Measurements from ENCODE around the gene RPL22. TPM values are rescaled to one million over a fixed set of nuclear protein-coding genes. Genes with fewer than 3 reads are reported as not detected.

Gene RPL22
- polyA plus RNA-seq, 2 donors = 360 to 588 TPM

DNA sequence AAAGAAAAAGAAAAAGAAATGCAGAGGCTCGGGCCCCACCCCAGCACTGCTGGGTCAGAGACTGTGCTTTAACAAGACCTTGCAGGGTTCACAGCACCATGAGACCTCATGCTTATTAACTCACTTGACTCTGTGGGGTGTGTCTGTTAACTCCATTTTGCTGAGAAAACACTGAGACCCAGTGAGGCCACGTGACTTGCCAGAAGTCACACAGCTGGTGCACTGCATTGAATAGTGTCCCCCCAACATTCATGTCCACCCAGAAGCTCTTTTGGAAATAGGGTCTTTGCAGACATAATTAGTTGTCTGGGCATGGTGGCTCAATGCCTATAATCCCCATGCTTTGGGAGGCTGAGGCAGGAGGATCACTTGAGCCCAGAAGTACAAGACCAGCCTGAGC, 59.0 kb downstream of the RPL22 start:
- H3K4me1 ChIP-seq (ENCODE audit: control insufficient read depth in 2 of 2, insufficient read depth in 2 of 2, low read length in 1 of 2) = no peaks in the 10 kb centered on the region
- no peaks in the 10 kb centered on the region for H3K36me3 ChIP-seq (ENCODE audit: control insufficient read depth in 2 of 2, insufficient read depth in 2 of 2, low read length in 1 of 2)
- no peaks in the 10 kb centered on the region for H3K9me3 ChIP-seq (ENCODE audit: control insufficient read depth in 2 of 2, insufficient read depth in 1 of 2, low read depth in 1 of 2, low read length in 1 of 2)
- H3K4me3 ChIP-seq (ENCODE audit: low read depth in 1 of 2, low read length in 2 of 2) = no peak overlapping the region
- 78 to 83% methylated on average over 2 of the region's 2 CpGs for WGBS, 2 donors
- no peaks in the 10 kb centered on the region for H3K27me3 ChIP-seq (ENCODE audit: control insufficient read depth in 1 of 2, insufficient read depth in 2 of 2, low read length in 2 of 2)
- no peak overlapping the region for H3K27ac ChIP-seq (ENCODE audit: low read depth in 2 of 2, low read length in 1 of 2)

DNA sequence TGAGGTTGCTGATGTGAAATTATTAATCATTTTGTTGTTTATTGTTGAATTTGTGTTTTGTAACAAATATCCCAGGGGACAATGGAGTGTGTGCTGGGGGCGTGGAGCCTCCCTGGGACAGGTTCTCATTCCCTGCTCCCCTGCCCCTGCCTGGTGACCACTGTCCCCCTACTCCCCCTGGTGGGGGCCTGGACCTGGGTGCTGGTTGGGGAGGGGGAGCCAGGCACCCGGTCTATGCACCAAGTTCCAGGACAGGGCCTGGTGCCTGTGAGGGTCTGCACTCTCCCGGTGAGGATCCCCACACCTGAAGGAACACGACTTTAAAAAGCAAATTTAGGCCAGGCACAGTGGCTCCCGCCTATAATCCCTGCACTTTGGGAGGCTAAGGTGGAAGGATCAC, 61.6 kb downstream of the RPL22 start:
- no peaks in the 10 kb centered on the region for H3K27me3 ChIP-seq (ENCODE audit: control insufficient read depth in 1 of 2, insufficient read depth in 2 of 2, low read length in 2 of 2)
- no peak overlapping the region for H3K4me3 ChIP-seq (ENCODE audit: low read depth in 1 of 2, low read length in 2 of 2)
- no peaks in the 10 kb centered on the region for H3K9me3 ChIP-seq (ENCODE audit: control insufficient read depth in 2 of 2, insufficient read depth in 1 of 2, low read depth in 1 of 2, low read length in 1 of 2)
- no peaks in the 10 kb centered on the region for H3K4me1 ChIP-seq (ENCODE audit: control insufficient read depth in 2 of 2, insufficient read depth in 2 of 2, low read length in 1 of 2)
- WGBS, 2 donors = 70 to 74% methylated on average over 5 of the region's 5 CpGs
- no peak overlapping the region for H3K27ac ChIP-seq (ENCODE audit: low read depth in 2 of 2, low read length in 1 of 2)
- peaks cover 0 to 2% of the 10 kb centered on the region in 2 donors for H3K36me3 ChIP-seq (ENCODE audit: control insufficient read depth in 2 of 2, insufficient read depth in 2 of 2, low read length in 1 of 2)

DNA sequence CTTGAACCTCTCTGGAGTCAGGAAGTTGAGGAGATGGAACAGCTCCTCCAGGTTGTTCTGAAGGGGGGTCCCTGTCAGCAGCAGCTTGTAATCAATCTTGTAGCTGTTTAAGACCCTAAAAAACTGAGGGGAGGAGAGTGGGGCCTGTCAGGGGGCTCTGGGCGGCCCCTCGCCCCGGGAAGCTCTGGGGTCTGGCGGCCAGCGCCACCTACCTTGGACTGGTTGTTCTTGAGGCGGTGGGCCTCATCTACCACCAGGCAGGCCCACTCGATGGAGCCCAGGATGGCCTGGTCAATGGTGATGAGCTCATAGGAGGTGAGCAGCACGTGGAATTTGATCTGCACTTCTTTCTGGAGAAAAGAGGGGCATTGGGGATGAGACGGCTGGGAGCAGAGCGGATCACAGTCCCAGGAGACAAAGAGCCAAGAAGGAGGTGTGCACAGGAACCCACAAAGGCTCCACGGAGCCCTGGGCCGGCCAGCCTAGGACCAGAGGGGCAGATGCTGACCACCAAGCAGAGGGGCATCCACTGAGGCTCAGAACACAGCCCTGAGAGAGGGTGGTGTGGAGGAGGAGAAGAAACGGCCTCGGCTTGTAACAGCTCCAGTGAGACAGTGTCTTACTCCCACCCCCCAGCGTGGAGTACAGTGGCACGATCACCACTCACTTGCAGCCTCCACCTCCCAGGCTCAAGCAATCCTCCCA, 62.7 kb downstream of the RPL22 start:
- no peaks in the 10 kb centered on the region for H3K27me3 ChIP-seq (ENCODE audit: control insufficient read depth in 1 of 2, insufficient read depth in 2 of 2, low read length in 2 of 2)
- no peaks in the 10 kb centered on the region for H3K9me3 ChIP-seq (ENCODE audit: control insufficient read depth in 2 of 2, insufficient read depth in 1 of 2, low read depth in 1 of 2, low read length in 1 of 2)
- no peaks in the 10 kb centered on the region for H3K4me1 ChIP-seq (ENCODE audit: control insufficient read depth in 2 of 2, insufficient read depth in 2 of 2, low read length in 1 of 2)
- no peak overlapping the region for H3K27ac ChIP-seq (ENCODE audit: low read depth in 2 of 2, low read length in 1 of 2)
- H3K36me3 ChIP-seq (ENCODE audit: control insufficient read depth in 2 of 2, insufficient read depth in 2 of 2, low read length in 1 of 2) = peaks cover 0 to 2% of the 10 kb centered on the region in 2 donors
- 85 to 87% methylated on average over 16 of the region's 16 CpGs for WGBS, 2 donors
- H3K4me3 ChIP-seq (ENCODE audit: low read depth in 1 of 2, low read length in 2 of 2) = no peak overlapping the region

Other genes starting within 250 kb of the RPL22 start
- gene NPHP4, start 207.2 kb downstream of the RPL22 start, polyA plus RNA-seq = 1 to 10 TPM; 2.9 to 4.4 TPM
- 1 to 10 TPM; 2.2 to 2.8 TPM for gene KCNAB2, start 153.7 kb downstream of the RPL22 start, polyA plus RNA-seq
- under 1 TPM; 0.16 to 0.26 TPM for gene CHD5, start 19.3 kb downstream of the RPL22 start, polyA plus RNA-seq
- 10 to 100 TPM; 17.0 to 68.0 TPM for gene RNF207, start 6.5 kb upstream of the RPL22 start, polyA plus RNA-seq
- 10 to 100 TPM; 16.3 to 27.1 TPM for gene ICMT, start 36.4 kb upstream of the RPL22 start, polyA plus RNA-seq
- not detected for gene HES3, start 44.6 kb upstream of the RPL22 start, polyA plus RNA-seq
- 1 to 10 TPM; 2.7 to 3.9 TPM for gene GPR153, start 61.5 kb upstream of the RPL22 start, polyA plus RNA-seq
- gene ACOT7, start 194.2 kb upstream of the RPL22 start, polyA plus RNA-seq = 10 to 100 TPM; 12.3 to 39.7 TPM
- 10 to 100 TPM; 34.2 to 34.3 TPM for gene HES2, start 220.3 kb upstream of the RPL22 start, polyA plus RNA-seq
- gene ESPN, start 225.2 kb upstream of the RPL22 start, polyA plus RNA-seq = 10 to 100 TPM; 21.6 to 46.5 TPM